ENCODE measurements around the gene WFS1.

WFS1 gene

GRCh38 chr4:6327220-6327917, 57.7 kb downstream of the WFS1 start:
- DNase-seq, result peak; percentile 8

- DNase-seq, result no peak
These were observed 58.9 kb downstream of the WFS1 start for GRCh38 chr4:6328526-6328925.

GRCh38 chr4:6329478-6330383, 60.1 kb downstream of the WFS1 start:
- DNase-seq, result no peak

- DNase-seq, result no peak
These were observed 60.7 kb downstream of the WFS1 start for GRCh38 chr4:6330384-6330767.

- DNase-seq, result no peak
These were observed 61.4 kb downstream of the WFS1 start for GRCh38 chr4:6331018-6331417.

GRCh38 chr4:6331468-6331867, 61.8 kb downstream of the WFS1 start:
- no peak for DNase-seq

- no peak for DNase-seq
These were observed 62.5 kb downstream of the WFS1 start for GRCh38 chr4:6332042-6332668.

GRCh38 chr4:6332669-6333050, 63.0 kb downstream of the WFS1 start:
- no peak for DNase-seq

GRCh38 chr4:6333301-6334202, 63.9 kb downstream of the WFS1 start:
- DNase-seq, result no peak

GRCh38 chr4:6334203-6334887, 64.7 kb downstream of the WFS1 start:
- no peak for DNase-seq

GRCh38 chr4:6335040-6335590, 65.5 kb downstream of the WFS1 start:
- no peak for DNase-seq

GRCh38 chr4:6336166-6336565, 66.5 kb downstream of the WFS1 start:
- DNase-seq, result no peak

- DNase-seq, result no peak
These were observed 67.8 kb downstream of the WFS1 start for GRCh38 chr4:6337331-6337935.

GRCh38 chr4:6338175-6338950, 68.7 kb downstream of the WFS1 start:
- no peak for DNase-seq

- DNase-seq, result no peak
These were observed 69.5 kb downstream of the WFS1 start for GRCh38 chr4:6338951-6339817.

- no peak for DNase-seq
These were observed 70.3 kb downstream of the WFS1 start for GRCh38 chr4:6339818-6340445.

- no peak for DNase-seq
These were observed 70.9 kb downstream of the WFS1 start for GRCh38 chr4:6340446-6341015.

GRCh38 chr4:6341696-6342095, 72.0 kb downstream of the WFS1 start:
- DNase-seq, result no peak

Data from NCI-H526 treated with DMSO at 0.1 percent for 48 hours (cell line).